ENCODE measurements around the gene C9orf78.

DNA sequence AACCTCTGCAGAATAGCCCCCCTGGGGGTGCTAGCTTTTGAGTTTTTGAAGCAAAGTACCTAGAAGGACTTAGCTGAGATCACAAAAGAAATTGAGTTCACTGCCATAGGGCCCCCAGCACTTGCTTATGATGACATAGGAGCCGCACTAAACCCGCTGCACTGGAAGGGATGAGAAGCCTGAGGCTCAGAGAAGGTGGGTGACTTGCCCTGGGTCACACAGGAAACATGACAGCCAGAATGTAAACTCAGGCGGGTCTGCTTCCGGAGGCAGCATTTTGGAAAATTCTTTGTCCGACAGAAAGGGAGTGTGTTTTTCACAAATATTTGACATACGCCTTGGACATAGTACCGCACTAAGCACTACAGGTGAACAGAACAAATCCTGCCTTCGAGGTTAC lies 40.5 kb downstream of the C9orf78 start:
- TF ChIP-seq, protein P1, sequence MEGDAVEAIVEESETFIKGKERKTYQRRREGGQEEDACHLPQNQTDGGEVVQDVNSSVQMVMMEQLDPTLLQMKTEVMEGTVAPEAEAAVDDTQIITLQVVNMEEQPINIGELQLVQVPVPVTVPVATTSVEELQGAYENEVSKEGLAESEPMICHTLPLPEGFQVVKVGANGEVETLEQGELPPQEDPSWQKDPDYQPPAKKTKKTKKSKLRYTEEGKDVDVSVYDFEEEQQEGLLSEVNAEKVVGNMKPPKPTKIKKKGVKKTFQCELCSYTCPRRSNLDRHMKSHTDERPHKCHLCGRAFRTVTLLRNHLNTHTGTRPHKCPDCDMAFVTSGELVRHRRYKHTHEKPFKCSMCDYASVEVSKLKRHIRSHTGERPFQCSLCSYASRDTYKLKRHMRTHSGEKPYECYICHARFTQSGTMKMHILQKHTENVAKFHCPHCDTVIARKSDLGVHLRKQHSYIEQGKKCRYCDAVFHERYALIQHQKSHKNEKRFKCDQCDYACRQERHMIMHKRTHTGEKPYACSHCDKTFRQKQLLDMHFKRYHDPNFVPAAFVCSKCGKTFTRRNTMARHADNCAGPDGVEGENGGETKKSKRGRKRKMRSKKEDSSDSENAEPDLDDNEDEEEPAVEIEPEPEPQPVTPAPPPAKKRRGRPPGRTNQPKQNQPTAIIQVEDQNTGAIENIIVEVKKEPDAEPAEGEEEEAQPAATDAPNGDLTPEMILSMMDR (IDR thresholded peaks at IDR 0.05): no peak
- no peak for TF ChIP-seq POLR2A (IDR thresholded peaks at IDR 0.05)
